Ishikawa (cell line): ENCODE results near the gene CLDN20.

Experiments used
- CEBPB ChIP-seq: IDR thresholded peaks from 2 replicates; pipeline ENCODE4 v1.6.1; 2012
- EGR1 ChIP-seq: IDR thresholded peaks from 2 replicates; pipeline ENCODE4 v1.6.1; 2012
- EP300 ChIP-seq: IDR thresholded peaks from 2 replicates; pipeline ENCODE4 v1.6.1; 2012; ENCODE audit warnings: borderline replicate concordance
- FOXM1 ChIP-seq: IDR thresholded peaks from 2 replicates; pipeline ENCODE4 v1.6.1; 2012; ENCODE audit warnings: low read depth, borderline replicate concordance
- MAX ChIP-seq: IDR thresholded peaks from 2 replicates; pipeline ENCODE4 v1.6.1; 2012
- NFIC ChIP-seq: IDR thresholded peaks from 2 replicates; pipeline ENCODE4 v1.6.1; 2012
- RAD21 ChIP-seq: IDR thresholded peaks from 2 replicates; pipeline ENCODE4 v1.6.1; 2012; ENCODE audit warnings: low read depth
- REST ChIP-seq: IDR thresholded peaks from 2 replicates; pipeline ENCODE4 v1.6.1; 2012; ENCODE audit warnings: low read depth, mild to moderate bottlenecking
- TAF1 ChIP-seq: IDR thresholded peaks from 2 replicates; pipeline ENCODE4 v1.6.1; 2012; ENCODE audit warnings: low read depth, mild to moderate bottlenecking
- TCF12 ChIP-seq: IDR thresholded peaks from 2 replicates; pipeline ENCODE4 v1.6.1; 2012; ENCODE audit warnings: low read depth
- TEAD4 ChIP-seq: IDR thresholded peaks from 2 replicates; pipeline ENCODE4 v1.6.1; 2012
- USF1 ChIP-seq: IDR thresholded peaks from 2 replicates; pipeline ENCODE4 v1.6.1; 2012
- YY1 ChIP-seq: IDR thresholded peaks from 2 replicates; pipeline ENCODE4 v1.6.1; 2012; ENCODE audit warnings: low read depth
- ZBTB7A ChIP-seq: IDR thresholded peaks from 2 replicates; pipeline ENCODE4 v1.6.1; 2012; ENCODE audit warnings: low read depth

- TF ChIP-seq TCF12 (no peak), MAX (no peak), EP300 (no peak), REST (no peak), YY1 (no peak), NFIC (no peak), EGR1 (no peak), RAD21 (no peak), TAF1 (no peak), USF1 (no peak; the same call in 1 of the 2 replicates), TEAD4 (no peak), CEBPB (no peak), FOXM1 (no peak), ZBTB7A (no peak)
These were observed 49.8 kb downstream of the CLDN20 start for GRCh38 chr6:155313602-155314091.
